OCI-LY7 (cell line): ENCODE measurements around the gene COL5A2. TPM values are rescaled to one million over a fixed set of nuclear protein-coding genes. Genes with fewer than 3 reads are reported as not detected.

Experiments
- BruUV-seq: library from RNA; stranded (reverse); fragments of 400-500 nt; replicated peaks from 2 replicates; lab custom pipeline; 2021; lab: Mats Ljungman, UMichigan
- CTCF ChIA-PET: fragments of 300-600 bp; sonication (Branson Sonifier 250); formaldehyde crosslinking; loops from one replicate; lab custom pipeline; 2022; ENCODE audit warnings: antibody characterized with exemption; ENCODE audit not compliant: unreplicated experiment; lab: Charles Lee
- POLR2A ChIA-PET: fragments of 300-600 bp; sonication (Branson Sonifier 250); formaldehyde crosslinking; loops from one replicate; lab custom pipeline; 2022; ENCODE audit warnings: antibody characterized with exemption; lab: Charles Lee
- DNase-seq: peaks from one replicate; pipeline ENCODE4 v3.0.0-alpha.2; 2015; ENCODE audit warnings: low spot score
- H2AFZ ChIP-seq: fragments of 200-600 bp; sonication (generic), shearing (Covaris generic); 2 replicates; pipeline ENCODE4 v1.6.1; 2014; ENCODE audit warnings: mild to moderate bottlenecking, antibody characterized with exemption, low read length, moderate library complexity
- H3K27ac ChIP-seq: fragments of 200-600 bp; sonication (generic); 2 replicates; pipeline ENCODE4 v1.5.1; 2014; ENCODE audit warnings: mixed run types, low read depth, mild to moderate bottlenecking, moderate library complexity, low read length, inconsistent platforms; ENCODE audit not compliant: poor library complexity, severe bottlenecking
- H3K36me3 ChIP-seq: fragments of 200-600 bp; sonication (generic); 2 replicates; pipeline ENCODE4 v1.6.1; 2014; ENCODE audit warnings: mild to moderate bottlenecking, antibody characterized with exemption, low read length, moderate library complexity, mixed read lengths; ENCODE audit not compliant: insufficient read depth
- H3K4me1 ChIP-seq: fragments of 200-600 bp; sonication (generic); 2 replicates; pipeline ENCODE4 v1.5.1; 2014; ENCODE audit warnings: mild to moderate bottlenecking, low read length; ENCODE audit not compliant: insufficient read depth, poor library complexity, severe bottlenecking
- H3K4me2 ChIP-seq: fragments of 200-600 bp; sonication (generic); 2 replicates; pipeline ENCODE4 v1.6.1; 2014; ENCODE audit warnings: mild to moderate bottlenecking, low read length
- H3K4me3 ChIP-seq: fragments of 200-600 bp; sonication (generic); 2 replicates; pipeline ENCODE4 v1.5.1; 2014; ENCODE audit warnings: mild to moderate bottlenecking, low read depth, low read length; ENCODE audit not compliant: poor library complexity, severe bottlenecking
- H3K79me2 ChIP-seq: fragments of 200-600 bp; sonication (generic); 2 replicates; pipeline ENCODE4 v1.6.1; 2016; ENCODE audit warnings: low read depth, mild to moderate bottlenecking, low read length, moderate library complexity, mixed read lengths; ENCODE audit not compliant: insufficient read depth
- H3K9me2 ChIP-seq: fragments of 200-600 bp; sonication (generic); 2 replicates; pipeline ENCODE4 v1.6.1; 2016; ENCODE audit warnings: mild to moderate bottlenecking, low read length, mixed read lengths; ENCODE audit not compliant: insufficient read depth
- H3K9me3 ChIP-seq: fragments of 200-600 bp; sonication (generic); 2 replicates; pipeline ENCODE4 v1.6.1; 2014; ENCODE audit warnings: mild to moderate bottlenecking, mixed run types, low read length, mixed read lengths
- H4K20me1 ChIP-seq: fragments of 200-600 bp; sonication (generic); 2 replicates; pipeline ENCODE4 v1.6.1; 2014; ENCODE audit warnings: mild to moderate bottlenecking, antibody characterized with exemption, low read length, moderate library complexity, mixed read lengths; ENCODE audit not compliant: insufficient read depth
- CTCF ChIP-seq: fragments of 200-600 bp; sonication (generic); conservative IDR thresholded peaks from 2 replicates; pipeline ENCODE4 v1.5.1; 2014; ENCODE audit warnings: mild to moderate bottlenecking, antibody characterized with exemption, low read length, moderate library complexity, mixed read lengths
- EZH2phosphoT487 ChIP-seq: fragments of 200-600 bp; sonication (generic); IDR thresholded peaks from 2 replicates; pipeline ENCODE4 v1.6.1; 2018; ENCODE audit warnings: low read depth, borderline replicate concordance, mild to moderate bottlenecking, mixed run types, antibody characterized with exemption, low read length, moderate library complexity, mixed read lengths
- intact Hi-C: fragments of 100-400 bp; cut with micrococcal nuclease; formaldehyde crosslinking; loops from one replicate; pipeline ENCODE4 v1.10.0; 2022; ENCODE audit not compliant: unreplicated experiment
- total RNA-seq, 2 experiments: library from RNA; depleted of rRNA in 1 of 2; stranded (reverse); fragments of >200 nt in 1 of 2; shearing (Covaris generic) in 1 of 2; gene quantifications; 2 replicates each; pipeline ENCODE4 v1.2.3, GENCODE V29; 2014 to 2022

Gene COL5A2
- total RNA-seq, 2 experiments from 2014 or later: 0.50 to 0.61 TPM

DNA sequence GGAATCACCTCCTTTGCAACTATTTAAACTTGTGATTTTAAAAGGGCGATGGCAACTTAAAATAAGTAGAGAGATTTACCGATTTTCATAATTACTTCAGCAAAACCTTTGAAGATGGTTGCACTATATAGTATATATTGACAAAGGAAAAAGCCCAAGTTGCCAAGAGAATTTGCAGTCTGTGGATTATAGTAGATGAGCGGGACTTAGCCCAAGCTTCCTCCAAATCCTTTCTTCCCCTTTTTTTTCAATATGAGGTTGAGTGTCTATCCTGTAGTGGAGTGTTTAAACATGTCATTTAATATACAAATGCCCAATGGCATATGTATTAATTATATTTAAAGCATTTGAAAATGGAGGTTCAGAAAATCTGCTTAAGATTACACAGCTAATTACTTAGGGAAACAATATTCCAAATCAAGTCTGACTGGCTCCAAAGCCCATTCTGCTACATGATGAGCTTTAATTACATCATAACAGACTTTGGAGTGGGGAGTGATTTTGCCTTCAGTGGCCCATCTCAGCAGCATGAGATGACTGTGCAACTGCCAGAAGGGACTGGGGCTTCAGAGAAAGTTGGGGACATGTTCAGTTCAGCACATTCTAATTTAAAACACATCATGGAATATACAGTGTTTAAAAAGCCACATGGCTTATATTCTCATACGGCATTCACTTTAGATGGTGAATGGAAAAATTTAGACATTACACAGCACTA is 132.2 kb downstream of the COL5A2 start:
- Histone ChIP-seq H3K36me3 (no peaks in the 10 kb centered on the region), H3K4me1 (no peaks in the 10 kb centered on the region), H3K27ac (no peak overlapping the region), H3K4me2 (no peak overlapping the region), H3K9me2 (no peaks in the 10 kb centered on the region), H3K79me2 (no peaks in the 10 kb centered on the region), H3K9me3 (no peaks in the 10 kb centered on the region), H4K20me1 (no peaks in the 10 kb centered on the region), H3K4me3 (no peak overlapping the region), H2AFZ (no peak overlapping the region)
- ChIA-PET POLR2A (interaction anchor here (0.6 kb wide), 1 partner anchor 128 kb away, joined by 5 read pairs; no protein-coding TSS in a partner anchor), CTCF (no interaction called here)
- no TSS peak for BruUV-seq
- TF ChIP-seq EZH2phosphoT487 (no peak), CTCF (no peak)
- no peak for DNase-seq
- intact Hi-C loops: no loop called here

GRCh38 chr2:189046320-189046719 is 133.2 kb downstream of the COL5A2 start:
- no peak overlapping the region for H3K4me2 ChIP-seq
- intact Hi-C loops: no loop called here
- H3K36me3 ChIP-seq: no peaks in the 10 kb centered on the region
- no peaks in the 10 kb centered on the region for H4K20me1 ChIP-seq
- BruUV-seq: no TSS peak
- no peak overlapping the region for H2AFZ ChIP-seq
- H3K27ac ChIP-seq: no peak overlapping the region
- no peaks in the 10 kb centered on the region for H3K79me2 ChIP-seq
- no peaks in the 10 kb centered on the region for H3K9me3 ChIP-seq
- CTCF ChIA-PET: no interaction called here
- TF ChIP-seq CTCF (no peak), EZH2phosphoT487 (no peak)
- DNase-seq: no peak
- POLR2A ChIA-PET: interaction anchor here (0.5 kb wide), 1 partner anchor 630 kb away, joined by 3 read pairs; no protein-coding TSS in a partner anchor
- no peak overlapping the region for H3K4me3 ChIP-seq
- H3K4me1 ChIP-seq: no peaks in the 10 kb centered on the region
- no peaks in the 10 kb centered on the region for H3K9me2 ChIP-seq

GRCh38 chr2:189045836-189046235 is 133.7 kb downstream of the COL5A2 start:
- Histone ChIP-seq H4K20me1 (no peaks in the 10 kb centered on the region), H3K4me3 (no peak overlapping the region), H3K4me2 (no peak overlapping the region), H3K4me1 (no peaks in the 10 kb centered on the region), H2AFZ (no peak overlapping the region), H3K9me3 (no peaks in the 10 kb centered on the region), H3K79me2 (no peaks in the 10 kb centered on the region), H3K9me2 (no peaks in the 10 kb centered on the region), H3K27ac (no peak overlapping the region), H3K36me3 (no peaks in the 10 kb centered on the region)
- ChIA-PET CTCF (no interaction called here), POLR2A (interaction anchor here (0.5 kb wide), 1 partner anchor 631 kb away, joined by 3 read pairs; no protein-coding TSS in a partner anchor)
- no TSS peak for BruUV-seq
- intact Hi-C loops: no loop called here
- no peak for TF ChIP-seq EZH2phosphoT487
- no peak for TF ChIP-seq CTCF
- DNase-seq: no peak
